ENCODE results near the gene BHLHA15. TPM values are rescaled to one million over a fixed set of nuclear protein-coding genes. Genes with fewer than 3 reads are reported as not detected.

BHLHA15 gene
- total RNA-seq (2014; rRNA removed; shearing (Covaris generic)): 0.61 and 0.64 TPM in 2 replicates

DNA sequence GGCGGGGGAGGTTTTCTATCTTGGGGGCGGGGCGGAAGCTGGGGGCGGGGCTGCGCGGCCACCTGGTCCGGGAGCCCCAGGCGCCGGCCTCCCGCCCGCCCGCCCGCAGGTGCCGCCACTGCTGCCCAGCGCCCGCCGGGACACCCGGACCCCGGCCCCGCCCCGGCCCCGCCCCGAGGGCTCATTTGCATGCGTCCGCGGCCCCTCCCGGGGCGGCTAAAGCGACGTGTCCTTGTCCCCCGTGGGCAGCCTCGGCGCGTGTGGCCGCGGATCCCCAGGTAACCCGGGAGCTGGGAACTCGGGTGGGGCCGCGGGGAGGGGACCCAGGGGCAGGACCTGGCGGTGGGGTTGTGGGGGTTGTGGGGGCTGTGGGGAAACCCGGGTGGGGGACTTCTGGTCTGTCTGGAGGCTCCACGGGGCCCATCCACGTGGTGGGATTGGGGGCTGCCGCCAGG is at the start of gene BHLHA15:
Gene BHLHA15 (plus strand): TSS at position 219 of the 455 bp plus-strand sequence. CDS start 871 bp downstream, outside the sequence.

DNA sequence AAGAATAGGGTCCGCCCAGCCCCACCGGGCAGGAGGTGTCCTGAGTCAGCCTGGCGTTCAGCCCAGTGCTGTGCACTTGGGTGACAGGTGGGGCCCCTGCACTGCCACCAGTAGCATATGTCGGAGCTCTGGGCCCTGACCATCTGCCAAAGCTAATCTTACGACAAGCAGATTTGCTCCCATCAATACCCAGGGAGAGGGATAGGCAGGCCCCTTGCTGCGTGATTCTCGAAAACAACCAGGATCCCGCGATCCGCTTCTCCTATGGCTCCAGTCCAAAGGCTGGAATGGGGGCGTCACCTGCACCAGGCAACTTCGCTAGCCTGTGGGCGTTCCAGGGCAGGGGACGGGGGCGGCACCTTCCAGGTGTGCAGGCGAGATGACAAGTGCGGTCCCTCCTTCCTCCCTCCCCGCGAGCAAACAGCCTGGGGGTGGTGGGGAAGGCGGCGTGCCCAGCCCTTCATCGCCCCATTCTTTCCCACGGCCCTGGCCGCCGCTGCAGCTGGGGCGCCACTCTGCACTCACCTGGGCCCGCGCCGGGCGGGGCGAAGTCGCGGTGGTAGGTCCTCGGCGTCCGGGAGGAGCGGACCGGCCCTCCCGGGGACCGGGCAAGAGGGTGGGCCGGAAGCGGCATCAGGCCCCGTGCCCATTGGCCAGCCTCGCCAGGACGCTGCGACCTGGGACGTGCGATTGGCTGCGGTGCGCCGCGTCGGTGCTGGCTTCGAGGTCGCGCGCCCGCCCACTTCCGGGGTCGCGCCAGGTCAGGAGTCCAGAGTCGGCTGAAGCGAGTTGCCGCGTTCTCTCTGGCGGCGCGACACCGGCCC is 40.6 kb downstream of the BHLHA15 start, which contains the start of gene TECPR1:
Gene TECPR1 (minus strand): TSS at position 632 of the 824 bp plus-strand sequence. CDS start 6,086 bp downstream, outside the sequence.

Other genes with a start within 250 kb of the BHLHA15 start
- gene OCM2, start 221.2 kb upstream of the BHLHA15 start, total RNA-seq (2014; rRNA removed; shearing (Covaris generic)): not detected in 2 replicates
- 9.1 and 9.9 TPM in 2 replicates for gene LMTK2, start 104.6 kb upstream of the BHLHA15 start, total RNA-seq (2014; rRNA removed; shearing (Covaris generic))
- 14.0 and 18.3 TPM in 2 replicates for gene TECPR1, start 40.8 kb downstream of the BHLHA15 start, total RNA-seq (2014; rRNA removed; shearing (Covaris generic))
- 36.4 and 39.0 TPM in 2 replicates for gene BRI3, start 70.2 kb downstream of the BHLHA15 start, total RNA-seq (2014; rRNA removed; shearing (Covaris generic))
- gene BAIAP2L1, start 189.7 kb downstream of the BHLHA15 start, total RNA-seq (2014; rRNA removed; shearing (Covaris generic)): 14.6 and 16.3 TPM in 2 replicates